Testis (tissue), 2 donors: ENCODE results near the gene P2RY8.
"Not testable (repeated sequence)": the region's sequence is repeated elsewhere in the genome, so short reads cannot be mapped to it uniquely, and the experiment has no call there.

Experiments used
- POLR2A ChIP-seq: fragments of 450-650 bp; IDR thresholded peaks from one replicate; pipeline ENCODE4 v1.6.1; 2017; ENCODE audit warnings: antibody characterized with exemption, mild to moderate bottlenecking, moderate library complexity
- TF ChIP-seq, protein P1 (sequence below), 3 experiments: fragments of 450-650 bp in 2 of 3; fragments of 200-600 bp in 1 of 3; sonication (generic) in 1 of 3; IDR thresholded peaks; one replicate each; pipeline ENCODE4 v1.5.1; 2016 to 2019; ENCODE audit warnings: antibody characterized with exemption in 3 of 3, mild to moderate bottlenecking in 2 of 3, moderate library complexity in 1 of 3

GRCh38 chrX:1564077-1564476 is 27.1 kb upstream of the P2RY8 start:
- TF ChIP-seq, protein P1, sequence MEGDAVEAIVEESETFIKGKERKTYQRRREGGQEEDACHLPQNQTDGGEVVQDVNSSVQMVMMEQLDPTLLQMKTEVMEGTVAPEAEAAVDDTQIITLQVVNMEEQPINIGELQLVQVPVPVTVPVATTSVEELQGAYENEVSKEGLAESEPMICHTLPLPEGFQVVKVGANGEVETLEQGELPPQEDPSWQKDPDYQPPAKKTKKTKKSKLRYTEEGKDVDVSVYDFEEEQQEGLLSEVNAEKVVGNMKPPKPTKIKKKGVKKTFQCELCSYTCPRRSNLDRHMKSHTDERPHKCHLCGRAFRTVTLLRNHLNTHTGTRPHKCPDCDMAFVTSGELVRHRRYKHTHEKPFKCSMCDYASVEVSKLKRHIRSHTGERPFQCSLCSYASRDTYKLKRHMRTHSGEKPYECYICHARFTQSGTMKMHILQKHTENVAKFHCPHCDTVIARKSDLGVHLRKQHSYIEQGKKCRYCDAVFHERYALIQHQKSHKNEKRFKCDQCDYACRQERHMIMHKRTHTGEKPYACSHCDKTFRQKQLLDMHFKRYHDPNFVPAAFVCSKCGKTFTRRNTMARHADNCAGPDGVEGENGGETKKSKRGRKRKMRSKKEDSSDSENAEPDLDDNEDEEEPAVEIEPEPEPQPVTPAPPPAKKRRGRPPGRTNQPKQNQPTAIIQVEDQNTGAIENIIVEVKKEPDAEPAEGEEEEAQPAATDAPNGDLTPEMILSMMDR (IDR thresholded peaks at IDR 0.05) = not testable (repeated sequence)
- TF ChIP-seq POLR2A = not testable (repeated sequence)
